Dermis microvascular lymphatic vessel endothelial cell (primary cell): ENCODE measurements around the gene TSEN2. TPM values are rescaled to one million over a fixed set of nuclear protein-coding genes. Genes with fewer than 3 reads are reported as not detected.

ENCODE experiments used
- total RNA-seq: library from RNA; depleted of rRNA; stranded (reverse); fragments of >200 nt; gene quantifications from 2 replicates; pipeline ENCODE4 v1.2.1, GENCODE V29; 2014

Gene TSEN2
- total RNA-seq, 1 donor from 2014 or later, result 7.7 TPM

Other genes with a start within 250 kb of the TSEN2 start
- 56.0 and 58.8 TPM in 2 replicates for gene PPARG, start 195.4 kb upstream of the TSEN2 start, total RNA-seq
- not detected in 2 replicates for gene MKRN2OS, start 61.0 kb downstream of the TSEN2 start, total RNA-seq
- gene MKRN2, start 72.6 kb downstream of the TSEN2 start, total RNA-seq, result 24.5 and 29.0 TPM in 2 replicates
- 70.9 and 84.0 TPM in 2 replicates for gene RAF1, start 179.6 kb downstream of the TSEN2 start, total RNA-seq